ENCODE results near the gene MLH3. TPM values are rescaled to one million over a fixed set of nuclear protein-coding genes. Genes with fewer than 3 reads are reported as not detected.

The MLH3 gene
- total RNA-seq, 1 experiment from 2014 or later, result 23.0 TPM

- H3K27ac ChIP-seq (ENCODE audit: insufficient read length, low read depth, low read length), result no peak overlapping the region
- no CpG with 5 or more reads among the region's 4 CpGs for WGBS (ENCODE audit: extremely low coverage, insufficient read length, low lambda C conversion rate)
- no peak overlapping the region for H4K8ac ChIP-seq (replicated peaks; ENCODE audit: insufficient read length, low read depth, low read length)
- no peak overlapping the region for H3T11ph ChIP-seq (ENCODE audit: low read length)
- no peaks in the 10 kb centered on the region for H3K79me2 ChIP-seq (ENCODE audit: insufficient read depth, low read length)
- no peak for DNase-seq
- TF ChIP-seq, protein P1, sequence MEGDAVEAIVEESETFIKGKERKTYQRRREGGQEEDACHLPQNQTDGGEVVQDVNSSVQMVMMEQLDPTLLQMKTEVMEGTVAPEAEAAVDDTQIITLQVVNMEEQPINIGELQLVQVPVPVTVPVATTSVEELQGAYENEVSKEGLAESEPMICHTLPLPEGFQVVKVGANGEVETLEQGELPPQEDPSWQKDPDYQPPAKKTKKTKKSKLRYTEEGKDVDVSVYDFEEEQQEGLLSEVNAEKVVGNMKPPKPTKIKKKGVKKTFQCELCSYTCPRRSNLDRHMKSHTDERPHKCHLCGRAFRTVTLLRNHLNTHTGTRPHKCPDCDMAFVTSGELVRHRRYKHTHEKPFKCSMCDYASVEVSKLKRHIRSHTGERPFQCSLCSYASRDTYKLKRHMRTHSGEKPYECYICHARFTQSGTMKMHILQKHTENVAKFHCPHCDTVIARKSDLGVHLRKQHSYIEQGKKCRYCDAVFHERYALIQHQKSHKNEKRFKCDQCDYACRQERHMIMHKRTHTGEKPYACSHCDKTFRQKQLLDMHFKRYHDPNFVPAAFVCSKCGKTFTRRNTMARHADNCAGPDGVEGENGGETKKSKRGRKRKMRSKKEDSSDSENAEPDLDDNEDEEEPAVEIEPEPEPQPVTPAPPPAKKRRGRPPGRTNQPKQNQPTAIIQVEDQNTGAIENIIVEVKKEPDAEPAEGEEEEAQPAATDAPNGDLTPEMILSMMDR (conservative IDR thresholded peaks at IDR 0.05), result no peak
- no peak overlapping the region for H3K23ac ChIP-seq (ENCODE audit: insufficient read length, low read depth, low read length)
- H3K4ac ChIP-seq (ENCODE audit: low read depth, low read length), result no peak overlapping the region
- no peak overlapping the region for H2AK5ac ChIP-seq (ENCODE audit: insufficient read length, low read length)
- peaks cover 3% of the 10 kb centered on the region for H3K79me1 ChIP-seq (ENCODE audit: insufficient read depth, low read depth, low read length, poor library complexity, severe bottlenecking)
- H3K9ac ChIP-seq (ENCODE audit: extremely low read depth, insufficient read length, low read length), result no peak overlapping the region
- no peak overlapping the region for H3K27ac Mint-ChIP-seq
- H2BK15ac ChIP-seq (ENCODE audit: low read depth, low read length), result no peak overlapping the region
- H3K9me3 Mint-ChIP-seq, result no peaks in the 10 kb centered on the region
- no peaks in the 10 kb centered on the region for H3K27me3 ChIP-seq (ENCODE audit: insufficient read depth, low read length)
- H2BK20ac ChIP-seq (ENCODE audit: low read depth, low read length, poor library complexity, severe bottlenecking), result no peak overlapping the region
- H3K4me2 ChIP-seq (ENCODE audit: insufficient read depth, insufficient read length, low read length), result no peak overlapping the region
- no peak overlapping the region for H2AFZ ChIP-seq (ENCODE audit: low read length)
- H4K20me1 ChIP-seq (ENCODE audit: control insufficient read depth, insufficient read depth, insufficient read length), result no peaks in the 10 kb centered on the region
- H3K18ac ChIP-seq (ENCODE audit: insufficient read length, low read depth, low read length), result no peak overlapping the region
- no peak overlapping the region for H2BK120ac ChIP-seq (ENCODE audit: low read depth, low read length, poor library complexity, severe bottlenecking)
- H3K14ac ChIP-seq (ENCODE audit: insufficient read depth, low read length), result no peak overlapping the region
- no peaks in the 10 kb centered on the region for H3K4me1 Mint-ChIP-seq
- H3K27me3 Mint-ChIP-seq (ENCODE audit: low read depth), result no peaks in the 10 kb centered on the region
- H3K4me1 ChIP-seq (ENCODE audit: insufficient read depth, low read length), result 0 out of 2 replicates have a peak, but pooled peaks cover 2% of the 10 kb centered on the region
- H3K23me2 ChIP-seq (ENCODE audit: insufficient read length, low read depth, low read length, poor library complexity, severe bottlenecking), result no peaks in the 10 kb centered on the region
- H3K4me3 Mint-ChIP-seq, result no peak overlapping the region
- no peaks in the 10 kb centered on the region for H3K9me3 ChIP-seq (ENCODE audit: control insufficient read depth, low read depth, low read length)
- H3K36me3 Mint-ChIP-seq (ENCODE audit: insufficient read depth in 1 of 3, low read depth in 3 of 3), result peaks cover 1 to 23% (median 12%) of the 10 kb centered on the region in 3 experiments; a peak in 5 of 7 replicates
- no peak overlapping the region for H2BK12ac ChIP-seq (ENCODE audit: insufficient read length, low read depth, low read length)
- no peak overlapping the region for H4K91ac ChIP-seq (ENCODE audit: insufficient read length, low read depth, low read length)
- no peak overlapping the region for H3K56ac ChIP-seq (ENCODE audit: insufficient read length, low read depth, low read length)
- no peak overlapping the region for H4K5ac ChIP-seq (ENCODE audit: insufficient read length, low read depth, low read length)
- no peak overlapping the region for H2BK5ac ChIP-seq (ENCODE audit: insufficient read length, low read length)
Measured at GRCh38 chr14:75041613-75042012, 9.7 kb downstream of the MLH3 start.

All from H9 (cell line).